ENCODE results near the gene PRCD.

The PRCD gene

GRCh38 chr17:76539631-76540271 is at the start of gene PRCD:
Gene PRCD, plus strand, starts transcription at chr17:76540044. Its CDS starts 98 bp downstream, at chr17:76540142.
- POLR2A ChIA-PET = no interaction called here
- no peak for TF ChIP-seq CTCF (IDR thresholded peaks at IDR 0.05; ENCODE audit: control extremely low read depth, extremely low read depth, low read depth, missing control alignments)
- CTCF ChIA-PET = interaction anchor here (1.1 to 1.8 kb wide), 3 partner anchors 16 to 85 kb away, joined by 4 to 11 read pairs (median 5); no protein-coding TSS in a partner anchor
- DNase-seq (ENCODE audit: extremely low spot score) = no peak

GRCh38 chr17:76490112-76490710 is 49.6 kb upstream of the PRCD start:
- CTCF ChIA-PET = interaction anchor here (0.8 to 22.6 kb wide), 7 partner anchors 13 to 93 kb away, joined by 3 to 496 read pairs (median 4); partner anchors contain the start of genes AANAT and UBE2O
- TF ChIP-seq CTCF (IDR thresholded peaks at IDR 0.05; ENCODE audit: control extremely low read depth, extremely low read depth, low read depth, missing control alignments) = no peak
- POLR2A ChIA-PET = no interaction called here
- no peak for DNase-seq (ENCODE audit: extremely low spot score)

- ChIA-PET POLR2A (interaction anchor here (0.6 kb wide), 1 partner anchor 539 kb away, joined by 4 read pairs; no protein-coding TSS in a partner anchor), CTCF (interaction anchor here (1.2 to 22.6 kb wide), 5 partner anchors 10 to 33 kb away, joined by 4 to 496 read pairs (median 9); partner anchors contain the start of genes AANAT and UBE2O)
- DNase-seq (ENCODE audit: extremely low spot score) = no peak
- TF ChIP-seq CTCF (IDR thresholded peaks at IDR 0.05; ENCODE audit: control extremely low read depth, extremely low read depth, low read depth, missing control alignments) = no peak
Observed at GRCh38 chr17:76491271-76492122, 48.3 kb upstream of the PRCD start.

- no peak for TF ChIP-seq CTCF (IDR thresholded peaks at IDR 0.05; ENCODE audit: control extremely low read depth, extremely low read depth, low read depth, missing control alignments)
- peak; percentile 65 for DNase-seq (ENCODE audit: extremely low spot score)
- ChIA-PET CTCF (interaction anchor here (1.1 to 22.6 kb wide), 10 partner anchors 8 to 84 kb away, joined by 3 to 496 read pairs (median 6); partner anchors contain the start of genes AANAT and UBE2O), POLR2A (interaction anchor here (0.6 to 1.6 kb wide), 3 partner anchors 9 to 540 kb away, joined by 4 to 6 read pairs (median 4); no protein-coding TSS in a partner anchor)
Observed at GRCh38 chr17:76492123-76492988, 47.5 kb upstream of the PRCD start.

- peak; percentile 69 for DNase-seq (ENCODE audit: extremely low spot score)
- ChIA-PET CTCF (interaction anchor here (1.0 to 22.6 kb wide), 12 partner anchors 9 to 372 kb away, joined by 3 to 496 read pairs (median 5); partner anchors contain the start of genes AANAT and UBE2O), POLR2A (interaction anchor here (0.6 to 1.6 kb wide), 3 partner anchors 10 to 21 kb away, joined by 4 to 7 read pairs (median 6); no protein-coding TSS in a partner anchor)
- TF ChIP-seq CTCF (IDR thresholded peaks at IDR 0.05; ENCODE audit: control extremely low read depth, extremely low read depth, low read depth, missing control alignments) = no peak
Observed at GRCh38 chr17:76492989-76493501, 46.8 kb upstream of the PRCD start.
